Gastrocnemius medialis (tissue), 4 donors: ENCODE measurements around the gene ZNF407.

ENCODE experiments used
- CTCF ChIP-seq, 5 experiments: fragments of 450-650 bp in 3 of 5; fragments of 200-600 bp in 2 of 5; sonication (generic) in 2 of 5; IDR thresholded peaks in 4 of 5; conservative IDR thresholded peaks in 1 of 5; 1 replicate in 4 of 5; 2 replicates in 1 of 5; pipeline ENCODE4 v1.5.1; 2016 to 2019; ENCODE audit warnings: antibody characterized with exemption in 5 of 5, mild to moderate bottlenecking in 3 of 5, moderate library complexity in 3 of 5
- POLR2A ChIP-seq, 2 donors: fragments of 450-650 bp; IDR thresholded peaks; one replicate each; pipeline ENCODE4 v1.6.1; 2017; ENCODE audit warnings: antibody characterized with exemption in 2 of 2, mild to moderate bottlenecking in 2 of 2, moderate library complexity in 2 of 2

GRCh38 chr18:74981476-74981875, 383.8 kb downstream of the ZNF407 start:
- TF ChIP-seq CTCF (IDR thresholded peaks at IDR 0.05 in 4 of 5, conservative IDR thresholded peaks at IDR 0.05 in 1 of 5): no peak
- TF ChIP-seq POLR2A (IDR thresholded peaks at IDR 0.05): no peak
